AML-193 (cell line): ENCODE measurements around the gene LARP4B.

Source experiments
- DNase-seq, 2 experiments: peaks; one replicate each; lab custom pipeline; 2025; lab: John Stamatoyannopoulos, UW

LARP4B gene

GRCh38 chr10:824946-825345 lies 106.6 kb downstream of the LARP4B start:
- no peak for DNase-seq

GRCh38 chr10:824497-824896 lies 107.0 kb downstream of the LARP4B start:
- no peak for DNase-seq

GRCh38 chr10:822661-823367 lies 108.7 kb downstream of the LARP4B start:
- no peak for DNase-seq

- no peak for DNase-seq
These were observed 109.3 kb downstream of the LARP4B start for GRCh38 chr10:822197-822596.

GRCh38 chr10:821322-821721 lies 110.2 kb downstream of the LARP4B start:
- DNase-seq, result no peak

GRCh38 chr10:819816-820215 lies 111.7 kb downstream of the LARP4B start:
- DNase-seq, result no peak

- DNase-seq, result no peak
These were observed 112.2 kb downstream of the LARP4B start for GRCh38 chr10:819326-819725.

GRCh38 chr10:818526-819220 lies 112.8 kb downstream of the LARP4B start:
- no peak for DNase-seq

- no peak for DNase-seq
These were observed 113.5 kb downstream of the LARP4B start for GRCh38 chr10:818010-818409.

- no peak for DNase-seq
These were observed 114.1 kb downstream of the LARP4B start for GRCh38 chr10:817371-817770.

GRCh38 chr10:816958-817357 lies 114.5 kb downstream of the LARP4B start:
- DNase-seq, result no peak

- DNase-seq, result no peak
These were observed 115.4 kb downstream of the LARP4B start for GRCh38 chr10:816091-816477.

GRCh38 chr10:815338-816090 lies 116.0 kb downstream of the LARP4B start:
- no peak for DNase-seq

- DNase-seq, result no peak
These were observed 116.8 kb downstream of the LARP4B start for GRCh38 chr10:814536-815302.

GRCh38 chr10:813286-813685 lies 118.2 kb downstream of the LARP4B start:
- no peak for DNase-seq

- no peak for DNase-seq
These were observed 118.7 kb downstream of the LARP4B start for GRCh38 chr10:812787-813186.

GRCh38 chr10:811379-812175 lies 119.9 kb downstream of the LARP4B start:
- no peak for DNase-seq

- DNase-seq, result no peak
These were observed 121.1 kb downstream of the LARP4B start for GRCh38 chr10:810351-810846.

GRCh38 chr10:809671-810350 lies 121.7 kb downstream of the LARP4B start:
- no peak for DNase-seq

- no peak for DNase-seq
These were observed 123.5 kb downstream of the LARP4B start for GRCh38 chr10:807958-808353.
